GM23338 (cell line): ENCODE results near the gene MFAP3L. TPM values are rescaled to one million over a fixed set of nuclear protein-coding genes. Genes with fewer than 3 reads are reported as not detected.

ENCODE experiments used
- ATAC-seq: fragments of 200-7000 bp; cut with Tn5 transposase; 3 replicates; pipeline ENCODE4 v1.9.1; 2020
- DNase-seq: peaks from one replicate; pipeline ENCODE4 v3.0.0-alpha.2; 2015; ENCODE audit warnings: low spot score
- H2AFZ ChIP-seq: fragments of 200-600 bp; sonication (generic); 2 replicates; pipeline ENCODE4 v1.8.0; 2016; ENCODE audit warnings: antibody characterized with exemption, mild to moderate bottlenecking, moderate library complexity
- H3F3A ChIP-seq: fragments of 200-600 bp; sonication (generic); replicated peaks from 2 replicates; pipeline ENCODE4 v1.8.0; 2017; ENCODE audit warnings: antibody characterized with exemption, mixed run types, low read depth
- H3K27ac ChIP-seq: fragments of 200-600 bp; sonication (generic); 2 replicates; pipeline ENCODE4 v1.6.1; 2016; ENCODE audit warnings: low read depth
- H3K27me3 ChIP-seq: fragments of 200-600 bp; sonication (generic); 2 replicates; pipeline ENCODE4 v1.8.0; 2016; ENCODE audit warnings: mild to moderate bottlenecking, mixed run types, moderate library complexity; ENCODE audit not compliant: insufficient read depth
- H3K36me3 ChIP-seq: fragments of 200-600 bp; sonication (generic); 2 replicates; pipeline ENCODE4 v1.8.0; 2016; ENCODE audit warnings: mild to moderate bottlenecking; ENCODE audit not compliant: insufficient read depth
- H3K4me1 ChIP-seq: fragments of 200-600 bp; sonication (generic); 2 replicates; pipeline ENCODE4 v1.8.0; 2016; ENCODE audit warnings: mild to moderate bottlenecking, moderate library complexity; ENCODE audit not compliant: insufficient read depth
- H3K4me2 ChIP-seq: fragments of 200-600 bp; sonication (generic); 2 replicates; pipeline ENCODE4 v1.7.1; 2017; ENCODE audit warnings: mixed run types
- H3K4me3 ChIP-seq: fragments of 200-600 bp; sonication (generic); 2 replicates; pipeline ENCODE4 v1.6.1; 2016; ENCODE audit warnings: mixed run types
- H3K79me2 ChIP-seq: fragments of 200-600 bp; sonication (generic); replicated peaks from 2 replicates; pipeline ENCODE4 v1.8.0; 2017; ENCODE audit warnings: mild to moderate bottlenecking; ENCODE audit not compliant: insufficient read depth
- H3K9me2 ChIP-seq: fragments of 200-600 bp; sonication (generic); 2 replicates; pipeline ENCODE4 v1.8.0; 2017; ENCODE audit not compliant: insufficient read depth
- H4K20me1 ChIP-seq: fragments of 200-600 bp; sonication (generic); replicated peaks from 2 replicates; pipeline ENCODE4 v1.8.0; 2017; ENCODE audit warnings: mild to moderate bottlenecking; ENCODE audit not compliant: insufficient read depth
- H3K27ac Mint-ChIP-seq: 2 replicates; pipeline ENCODE4 v1.8.0; 2020; ENCODE audit warnings: inconsistent platforms, mild to moderate bottlenecking, moderate library complexity, mixed read lengths
- H3K27me3 Mint-ChIP-seq: 3 replicates; pipeline ENCODE4 v1.8.0; 2022; ENCODE audit warnings: low read depth, mild to moderate bottlenecking, moderate library complexity, mixed read lengths, inconsistent platforms; ENCODE audit not compliant: insufficient read depth, poor library complexity
- H3K36me3 Mint-ChIP-seq: 3 replicates; pipeline ENCODE4 v1.8.0; 2021; ENCODE audit warnings: low read depth, mild to moderate bottlenecking, inconsistent platforms, moderate library complexity, mixed read lengths
- H3K4me1 Mint-ChIP-seq: 3 replicates; pipeline ENCODE4 v1.8.0; 2020; ENCODE audit warnings: mild to moderate bottlenecking, inconsistent platforms, mixed read lengths
- H3K4me3 Mint-ChIP-seq: 3 replicates; pipeline ENCODE4 v1.8.0; 2021; ENCODE audit warnings: moderate library complexity, mild to moderate bottlenecking, inconsistent platforms, mixed read lengths
- H3K9me3 Mint-ChIP-seq: 3 replicates; pipeline ENCODE4 v1.8.0; 2020; ENCODE audit warnings: moderate library complexity, mild to moderate bottlenecking, inconsistent platforms, mixed read lengths
- CREB1 ChIP-seq: fragments of 250-450 bp; sonication (Bioruptor Pico); IDR thresholded peaks from 2 replicates; pipeline ENCODE4 v1.5.0; 2020; ENCODE audit warnings: low read depth, mild to moderate bottlenecking, moderate library complexity
- EZH2 ChIP-seq: fragments of 200-600 bp; sonication (generic); IDR thresholded peaks from one replicate; pipeline ENCODE4 v1.8.0; 2017; ENCODE audit warnings: antibody characterized with exemption, mild to moderate bottlenecking, low read depth; ENCODE audit not compliant: unreplicated experiment
- EZH2phosphoT487 ChIP-seq: fragments of 200-600 bp; sonication (generic); IDR thresholded peaks from one replicate; pipeline ENCODE4 v1.8.1; 2018; ENCODE audit warnings: antibody characterized with exemption; ENCODE audit not compliant: unreplicated experiment
- JUNB ChIP-seq: IDR thresholded peaks from one replicate; pipeline ENCODE4 v1.6.1; 2016; ENCODE audit warnings: antibody characterized with exemption; ENCODE audit not compliant: unreplicated experiment
- NANOG ChIP-seq: IDR thresholded peaks from 2 replicates; pipeline ENCODE4 v1.6.1; 2016; ENCODE audit warnings: antibody characterized with exemption, borderline replicate concordance
- POLR2AphosphoS5 ChIP-seq: IDR thresholded peaks from 2 replicates; pipeline ENCODE4 v1.6.1; 2016; ENCODE audit warnings: antibody characterized with exemption, low read depth
- STAT1 ChIP-seq: IDR thresholded peaks from one replicate; pipeline ENCODE4 v1.6.1; 2016; ENCODE audit warnings: antibody characterized with exemption; ENCODE audit not compliant: unreplicated experiment
- ZNF114 ChIP-seq: fragments of 250-450 bp; sonication (Bioruptor Pico); IDR thresholded peaks from 2 replicates; pipeline ENCODE4 v1.5.0; 2020; ENCODE audit warnings: mild to moderate bottlenecking, moderate library complexity
- ZNF331 ChIP-seq: fragments of 250-450 bp; sonication (Bioruptor Pico); IDR thresholded peaks from 2 replicates; pipeline ENCODE4 v1.5.0; 2020; ENCODE audit warnings: low read depth, mild to moderate bottlenecking, moderate library complexity
- polyA plus RNA-seq: library from polyadenylated mRNA; unstranded; fragments of >200 nt; fragmentation: Nextera tagmentation; extraction: Ambion mirVana; gene quantifications from 2 replicates; pipeline ENCODE4 v1.2.1, GENCODE V29; 2016
- total RNA-seq: library from RNA; depleted of rRNA; stranded (reverse); fragments of >200 nt; shearing (Covaris generic); gene quantifications from 2 replicates; pipeline ENCODE4 v1.2.3, GENCODE V29; 2014
- TF ChIP-seq, protein P1 (sequence below): IDR thresholded peaks from one replicate; pipeline ENCODE4 v1.6.1; 2018; ENCODE audit warnings: antibody characterized with exemption; ENCODE audit not compliant: unreplicated experiment
- TF ChIP-seq, protein P2 (sequence below), 2 experiments: fragments of 200-600 bp in 1 of 2; sonication (generic) in 1 of 2; conservative IDR thresholded peaks; 2 replicates each; pipeline versions ENCODE4 v1.5.1 to v1.6.1; 2016 to 2017; ENCODE audit warnings: antibody characterized with exemption in 2 of 2, low read depth in 2 of 2, mild to moderate bottlenecking in 2 of 2, moderate library complexity in 1 of 2
- TF ChIP-seq, protein P3 (sequence below): fragments of 250-450 bp; sonication (Bioruptor Pico); IDR thresholded peaks from 2 replicates; pipeline ENCODE4 v1.5.0; 2020; ENCODE audit warnings: mild to moderate bottlenecking, moderate library complexity
- TF ChIP-seq, protein P4 (sequence below): IDR thresholded peaks from 2 replicates; pipeline ENCODE4 v1.6.1; 2016; ENCODE audit warnings: antibody characterized with exemption

MFAP3L gene
- total and polyA plus RNA-seq, 2 experiments from 2014 or later = 3.4 to 7.9 TPM

DNA sequence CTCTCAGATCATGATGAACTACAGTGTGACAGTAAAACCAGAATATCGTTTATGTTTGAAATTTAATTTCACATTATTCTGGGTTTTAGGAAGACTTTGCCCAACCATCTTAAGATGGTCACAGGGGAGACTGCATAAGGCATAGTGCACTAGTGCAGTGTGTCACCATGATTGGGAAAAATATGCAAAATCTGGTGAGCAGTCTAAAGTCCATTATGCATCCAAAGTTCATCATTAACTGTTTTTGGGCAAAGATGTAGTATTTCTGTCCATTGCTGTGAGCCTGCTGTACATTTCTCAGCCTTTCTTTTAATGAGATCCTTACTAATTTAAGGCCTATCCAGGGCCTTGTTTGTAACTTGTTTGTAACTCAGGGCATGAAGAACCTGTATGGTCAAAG lies 11.3 kb upstream of the MFAP3L start:
- Mint-ChIP-seq H3K36me3 (no peaks in the 10 kb centered on the region), H3K4me3 (no peak overlapping the region), H3K27me3 (no peaks in the 10 kb centered on the region), H3K9me3 (no peaks in the 10 kb centered on the region), H3K27ac (no peak overlapping the region), H3K4me1 (peaks cover 14% of the 10 kb centered on the region)
- no peaks in the 10 kb centered on the region for H3F3A ChIP-seq
- no peaks in the 10 kb centered on the region for H3K79me2 ChIP-seq
- no peak overlapping the region for H3K27ac ChIP-seq
- TF ChIP-seq JUNB = no peak
- TF ChIP-seq, protein P1, sequence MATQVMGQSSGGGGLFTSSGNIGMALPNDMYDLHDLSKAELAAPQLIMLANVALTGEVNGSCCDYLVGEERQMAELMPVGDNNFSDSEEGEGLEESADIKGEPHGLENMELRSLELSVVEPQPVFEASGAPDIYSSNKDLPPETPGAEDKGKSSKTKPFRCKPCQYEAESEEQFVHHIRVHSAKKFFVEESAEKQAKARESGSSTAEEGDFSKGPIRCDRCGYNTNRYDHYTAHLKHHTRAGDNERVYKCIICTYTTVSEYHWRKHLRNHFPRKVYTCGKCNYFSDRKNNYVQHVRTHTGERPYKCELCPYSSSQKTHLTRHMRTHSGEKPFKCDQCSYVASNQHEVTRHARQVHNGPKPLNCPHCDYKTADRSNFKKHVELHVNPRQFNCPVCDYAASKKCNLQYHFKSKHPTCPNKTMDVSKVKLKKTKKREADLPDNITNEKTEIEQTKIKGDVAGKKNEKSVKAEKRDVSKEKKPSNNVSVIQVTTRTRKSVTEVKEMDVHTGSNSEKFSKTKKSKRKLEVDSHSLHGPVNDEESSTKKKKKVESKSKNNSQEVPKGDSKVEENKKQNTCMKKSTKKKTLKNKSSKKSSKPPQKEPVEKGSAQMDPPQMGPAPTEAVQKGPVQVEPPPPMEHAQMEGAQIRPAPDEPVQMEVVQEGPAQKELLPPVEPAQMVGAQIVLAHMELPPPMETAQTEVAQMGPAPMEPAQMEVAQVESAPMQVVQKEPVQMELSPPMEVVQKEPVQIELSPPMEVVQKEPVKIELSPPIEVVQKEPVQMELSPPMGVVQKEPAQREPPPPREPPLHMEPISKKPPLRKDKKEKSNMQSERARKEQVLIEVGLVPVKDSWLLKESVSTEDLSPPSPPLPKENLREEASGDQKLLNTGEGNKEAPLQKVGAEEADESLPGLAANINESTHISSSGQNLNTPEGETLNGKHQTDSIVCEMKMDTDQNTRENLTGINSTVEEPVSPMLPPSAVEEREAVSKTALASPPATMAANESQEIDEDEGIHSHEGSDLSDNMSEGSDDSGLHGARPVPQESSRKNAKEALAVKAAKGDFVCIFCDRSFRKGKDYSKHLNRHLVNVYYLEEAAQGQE = no peak
- TF ChIP-seq, protein P2, sequence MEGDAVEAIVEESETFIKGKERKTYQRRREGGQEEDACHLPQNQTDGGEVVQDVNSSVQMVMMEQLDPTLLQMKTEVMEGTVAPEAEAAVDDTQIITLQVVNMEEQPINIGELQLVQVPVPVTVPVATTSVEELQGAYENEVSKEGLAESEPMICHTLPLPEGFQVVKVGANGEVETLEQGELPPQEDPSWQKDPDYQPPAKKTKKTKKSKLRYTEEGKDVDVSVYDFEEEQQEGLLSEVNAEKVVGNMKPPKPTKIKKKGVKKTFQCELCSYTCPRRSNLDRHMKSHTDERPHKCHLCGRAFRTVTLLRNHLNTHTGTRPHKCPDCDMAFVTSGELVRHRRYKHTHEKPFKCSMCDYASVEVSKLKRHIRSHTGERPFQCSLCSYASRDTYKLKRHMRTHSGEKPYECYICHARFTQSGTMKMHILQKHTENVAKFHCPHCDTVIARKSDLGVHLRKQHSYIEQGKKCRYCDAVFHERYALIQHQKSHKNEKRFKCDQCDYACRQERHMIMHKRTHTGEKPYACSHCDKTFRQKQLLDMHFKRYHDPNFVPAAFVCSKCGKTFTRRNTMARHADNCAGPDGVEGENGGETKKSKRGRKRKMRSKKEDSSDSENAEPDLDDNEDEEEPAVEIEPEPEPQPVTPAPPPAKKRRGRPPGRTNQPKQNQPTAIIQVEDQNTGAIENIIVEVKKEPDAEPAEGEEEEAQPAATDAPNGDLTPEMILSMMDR (conservative IDR thresholded peaks at IDR 0.05; ENCODE audit: low read depth in 2 of 2) = no peak
- TF ChIP-seq EZH2phosphoT487 = no peak
- no peak for TF ChIP-seq NANOG
- no peak for TF ChIP-seq STAT1
- no peak for TF ChIP-seq EZH2
- TF ChIP-seq, protein P3, sequence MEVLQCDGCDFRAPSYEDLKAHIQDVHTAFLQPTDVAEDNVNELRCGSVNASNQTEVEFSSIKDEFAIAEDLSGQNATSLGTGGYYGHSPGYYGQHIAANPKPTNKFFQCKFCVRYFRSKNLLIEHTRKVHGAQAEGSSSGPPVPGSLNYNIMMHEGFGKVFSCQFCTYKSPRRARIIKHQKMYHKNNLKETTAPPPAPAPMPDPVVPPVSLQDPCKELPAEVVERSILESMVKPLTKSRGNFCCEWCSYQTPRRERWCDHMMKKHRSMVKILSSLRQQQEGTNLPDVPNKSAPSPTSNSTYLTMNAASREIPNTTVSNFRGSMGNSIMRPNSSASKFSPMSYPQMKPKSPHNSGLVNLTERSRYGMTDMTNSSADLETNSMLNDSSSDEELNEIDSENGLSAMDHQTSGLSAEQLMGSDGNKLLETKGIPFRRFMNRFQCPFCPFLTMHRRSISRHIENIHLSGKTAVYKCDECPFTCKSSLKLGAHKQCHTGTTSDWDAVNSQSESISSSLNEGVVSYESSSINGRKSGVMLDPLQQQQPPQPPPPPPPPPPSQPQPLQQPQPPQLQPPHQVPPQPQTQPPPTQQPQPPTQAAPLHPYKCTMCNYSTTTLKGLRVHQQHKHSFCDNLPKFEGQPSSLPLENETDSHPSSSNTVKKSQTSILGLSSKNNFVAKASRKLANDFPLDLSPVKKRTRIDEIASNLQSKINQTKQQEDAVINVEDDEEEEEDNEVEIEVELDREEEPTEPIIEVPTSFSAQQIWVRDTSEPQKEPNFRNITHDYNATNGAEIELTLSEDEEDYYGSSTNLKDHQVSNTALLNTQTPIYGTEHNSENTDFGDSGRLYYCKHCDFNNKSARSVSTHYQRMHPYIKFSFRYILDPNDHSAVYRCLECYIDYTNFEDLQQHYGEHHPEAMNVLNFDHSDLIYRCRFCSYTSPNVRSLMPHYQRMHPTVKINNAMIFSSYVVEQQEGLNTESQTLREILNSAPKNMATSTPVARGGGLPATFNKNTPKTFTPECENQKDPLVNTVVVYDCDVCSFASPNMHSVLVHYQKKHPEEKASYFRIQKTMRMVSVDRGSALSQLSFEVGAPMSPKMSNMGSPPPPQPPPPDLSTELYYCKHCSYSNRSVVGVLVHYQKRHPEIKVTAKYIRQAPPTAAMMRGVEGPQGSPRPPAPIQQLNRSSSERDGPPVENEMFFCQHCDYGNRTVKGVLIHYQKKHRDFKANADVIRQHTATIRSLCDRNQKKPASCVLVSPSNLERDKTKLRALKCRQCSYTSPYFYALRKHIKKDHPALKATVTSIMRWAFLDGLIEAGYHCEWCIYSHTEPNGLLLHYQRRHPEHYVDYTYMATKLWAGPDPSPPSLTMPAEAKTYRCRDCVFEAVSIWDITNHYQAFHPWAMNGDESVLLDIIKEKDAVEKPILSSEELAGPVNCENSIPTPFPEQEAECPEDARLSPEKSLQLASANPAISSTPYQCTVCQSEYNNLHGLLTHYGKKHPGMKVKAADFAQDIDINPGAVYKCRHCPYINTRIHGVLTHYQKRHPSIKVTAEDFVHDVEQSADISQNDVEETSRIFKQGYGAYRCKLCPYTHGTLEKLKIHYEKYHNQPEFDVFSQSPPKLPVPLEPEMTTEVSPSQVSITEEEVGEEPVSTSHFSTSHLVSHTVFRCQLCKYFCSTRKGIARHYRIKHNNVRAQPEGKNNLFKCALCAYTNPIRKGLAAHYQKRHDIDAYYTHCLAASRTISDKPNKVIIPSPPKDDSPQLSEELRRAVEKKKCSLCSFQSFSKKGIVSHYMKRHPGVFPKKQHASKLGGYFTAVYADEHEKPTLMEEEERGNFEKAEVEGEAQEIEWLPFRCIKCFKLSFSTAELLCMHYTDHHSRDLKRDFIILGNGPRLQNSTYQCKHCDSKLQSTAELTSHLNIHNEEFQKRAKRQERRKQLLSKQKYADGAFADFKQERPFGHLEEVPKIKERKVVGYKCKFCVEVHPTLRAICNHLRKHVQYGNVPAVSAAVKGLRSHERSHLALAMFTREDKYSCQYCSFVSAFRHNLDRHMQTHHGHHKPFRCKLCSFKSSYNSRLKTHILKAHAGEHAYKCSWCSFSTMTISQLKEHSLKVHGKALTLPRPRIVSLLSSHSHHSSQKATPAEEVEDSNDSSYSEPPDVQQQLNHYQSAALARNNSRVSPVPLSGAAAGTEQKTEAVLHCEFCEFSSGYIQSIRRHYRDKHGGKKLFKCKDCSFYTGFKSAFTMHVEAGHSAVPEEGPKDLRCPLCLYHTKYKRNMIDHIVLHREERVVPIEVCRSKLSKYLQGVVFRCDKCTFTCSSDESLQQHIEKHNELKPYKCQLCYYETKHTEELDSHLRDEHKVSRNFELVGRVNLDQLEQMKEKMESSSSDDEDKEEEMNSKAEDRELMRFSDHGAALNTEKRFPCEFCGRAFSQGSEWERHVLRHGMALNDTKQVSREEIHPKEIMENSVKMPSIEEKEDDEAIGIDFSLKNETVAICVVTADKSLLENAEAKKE (CRISPR knock-in tag) = no peak
- TF ChIP-seq, protein P4, sequence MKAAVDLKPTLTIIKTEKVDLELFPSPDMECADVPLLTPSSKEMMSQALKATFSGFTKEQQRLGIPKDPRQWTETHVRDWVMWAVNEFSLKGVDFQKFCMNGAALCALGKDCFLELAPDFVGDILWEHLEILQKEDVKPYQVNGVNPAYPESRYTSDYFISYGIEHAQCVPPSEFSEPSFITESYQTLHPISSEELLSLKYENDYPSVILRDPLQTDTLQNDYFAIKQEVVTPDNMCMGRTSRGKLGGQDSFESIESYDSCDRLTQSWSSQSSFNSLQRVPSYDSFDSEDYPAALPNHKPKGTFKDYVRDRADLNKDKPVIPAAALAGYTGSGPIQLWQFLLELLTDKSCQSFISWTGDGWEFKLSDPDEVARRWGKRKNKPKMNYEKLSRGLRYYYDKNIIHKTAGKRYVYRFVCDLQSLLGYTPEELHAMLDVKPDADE = no peak
- no peak for TF ChIP-seq CREB1 (CRISPR knock-in tag)
- TF ChIP-seq ZNF331 (CRISPR knock-in tag) = no peak
- TF ChIP-seq POLR2AphosphoS5 = no peak
- no peak for TF ChIP-seq ZNF114 (CRISPR knock-in tag)
- H3K36me3 ChIP-seq = no peaks in the 10 kb centered on the region
- no peaks in the 10 kb centered on the region for H3K27me3 ChIP-seq
- no peaks in the 10 kb centered on the region for H3K9me2 ChIP-seq
- H3K4me1 ChIP-seq = no peaks in the 10 kb centered on the region
- no peak overlapping the region for H3K4me2 ChIP-seq
- no peaks in the 10 kb centered on the region for H4K20me1 ChIP-seq
- ATAC-seq = no peak
- no peak for DNase-seq
- H3K4me3 ChIP-seq = no peak overlapping the region
- no peak overlapping the region for H2AFZ ChIP-seq
